SJCRH30 (cell line): ENCODE results near the gene FCER2. TPM values are rescaled to one million over a fixed set of nuclear protein-coding genes. Genes with fewer than 3 reads are reported as not detected.

Source experiments
- DNase-seq, 2 experiments: peaks; one replicate each; pipeline ENCODE4 v3.0.0-alpha.2; 2015 to 2020
- H3K27ac ChIP-seq: fragments of 250-450 bp; sonication (Bioruptor Pico); 2 replicates; pipeline ENCODE4 v1.5.1; 2020; ENCODE audit warnings: mild to moderate bottlenecking, moderate library complexity
- H3K27me3 ChIP-seq: fragments of 250-450 bp; sonication (Bioruptor Pico); 2 replicates; pipeline ENCODE4 v1.5.1; 2020; ENCODE audit warnings: mild to moderate bottlenecking, moderate library complexity
- H3K36me3 ChIP-seq: fragments of 250-450 bp; sonication (Bioruptor Pico); 2 replicates; pipeline ENCODE4 v1.5.1; 2020; ENCODE audit warnings: mild to moderate bottlenecking, moderate library complexity
- H3K4me1 ChIP-seq: fragments of 250-450 bp; sonication (Bioruptor Pico); 2 replicates; pipeline ENCODE4 v1.5.1; 2020; ENCODE audit warnings: mild to moderate bottlenecking, moderate library complexity
- H3K4me3 ChIP-seq: fragments of 250-450 bp; sonication (Bioruptor Pico); 2 replicates; pipeline ENCODE4 v1.5.1; 2020; ENCODE audit warnings: mild to moderate bottlenecking, moderate library complexity
- H3K9me3 ChIP-seq: fragments of 250-450 bp; sonication (Bioruptor Pico); replicated peaks from 2 replicates; pipeline ENCODE4 v1.5.1; 2020; ENCODE audit warnings: mild to moderate bottlenecking, moderate library complexity
- total RNA-seq: library from RNA; depleted of rRNA; stranded (reverse); fragments of >200 nt; shearing (Covaris generic); gene quantifications from 2 replicates; pipeline ENCODE4 v1.2.3, GENCODE V29; 2014

FCER2 gene
- total RNA-seq, 1 experiment from 2014 or later = not detected

- no peaks in the 10 kb centered on the region; the same call in 1 of the 2 replicates for H3K27me3 ChIP-seq
- DNase-seq = no peak
- no peak overlapping the region for H3K27ac ChIP-seq
- H3K4me1 ChIP-seq = no peaks in the 10 kb centered on the region
- H3K36me3 ChIP-seq = no peaks in the 10 kb centered on the region
- no peaks in the 10 kb centered on the region for H3K9me3 ChIP-seq
- no peak overlapping the region for H3K4me3 ChIP-seq
These were observed 37.4 kb upstream of the FCER2 start for GRCh38 chr19:7739211-7739755.

- no peaks in the 10 kb centered on the region for H3K36me3 ChIP-seq
- DNase-seq = no peak
- no peaks in the 10 kb centered on the region for H3K4me1 ChIP-seq
- no peak overlapping the region for H3K4me3 ChIP-seq
- no peaks in the 10 kb centered on the region; the same call in 1 of the 2 replicates for H3K27me3 ChIP-seq
- H3K9me3 ChIP-seq = no peaks in the 10 kb centered on the region
- H3K27ac ChIP-seq = no peak overlapping the region
These were observed 36.1 kb upstream of the FCER2 start for GRCh38 chr19:7738023-7738422.

GRCh38 chr19:7737215-7737614 is 35.3 kb upstream of the FCER2 start:
- DNase-seq = no peak
- no peaks in the 10 kb centered on the region for H3K4me1 ChIP-seq

GRCh38 chr19:7736148-7736547 is 34.2 kb upstream of the FCER2 start:
- Histone ChIP-seq H3K9me3 (no peaks in the 10 kb centered on the region), H3K4me3 (no peak overlapping the region), H3K4me1 (no peaks in the 10 kb centered on the region), H3K27me3 (no peaks in the 10 kb centered on the region; the same call in 1 of the 2 replicates), H3K27ac (no peak overlapping the region), H3K36me3 (no peaks in the 10 kb centered on the region)
- no peak for DNase-seq

More at GRCh38 chr19:7737215-7737614, 35.3 kb upstream of the FCER2 start:
- Histone ChIP-seq H3K27ac (no peak overlapping the region), H3K36me3 (no peaks in the 10 kb centered on the region), H3K4me3 (no peak overlapping the region), H3K9me3 (no peaks in the 10 kb centered on the region), H3K27me3 (no peaks in the 10 kb centered on the region; the same call in 1 of the 2 replicates)

DNA sequence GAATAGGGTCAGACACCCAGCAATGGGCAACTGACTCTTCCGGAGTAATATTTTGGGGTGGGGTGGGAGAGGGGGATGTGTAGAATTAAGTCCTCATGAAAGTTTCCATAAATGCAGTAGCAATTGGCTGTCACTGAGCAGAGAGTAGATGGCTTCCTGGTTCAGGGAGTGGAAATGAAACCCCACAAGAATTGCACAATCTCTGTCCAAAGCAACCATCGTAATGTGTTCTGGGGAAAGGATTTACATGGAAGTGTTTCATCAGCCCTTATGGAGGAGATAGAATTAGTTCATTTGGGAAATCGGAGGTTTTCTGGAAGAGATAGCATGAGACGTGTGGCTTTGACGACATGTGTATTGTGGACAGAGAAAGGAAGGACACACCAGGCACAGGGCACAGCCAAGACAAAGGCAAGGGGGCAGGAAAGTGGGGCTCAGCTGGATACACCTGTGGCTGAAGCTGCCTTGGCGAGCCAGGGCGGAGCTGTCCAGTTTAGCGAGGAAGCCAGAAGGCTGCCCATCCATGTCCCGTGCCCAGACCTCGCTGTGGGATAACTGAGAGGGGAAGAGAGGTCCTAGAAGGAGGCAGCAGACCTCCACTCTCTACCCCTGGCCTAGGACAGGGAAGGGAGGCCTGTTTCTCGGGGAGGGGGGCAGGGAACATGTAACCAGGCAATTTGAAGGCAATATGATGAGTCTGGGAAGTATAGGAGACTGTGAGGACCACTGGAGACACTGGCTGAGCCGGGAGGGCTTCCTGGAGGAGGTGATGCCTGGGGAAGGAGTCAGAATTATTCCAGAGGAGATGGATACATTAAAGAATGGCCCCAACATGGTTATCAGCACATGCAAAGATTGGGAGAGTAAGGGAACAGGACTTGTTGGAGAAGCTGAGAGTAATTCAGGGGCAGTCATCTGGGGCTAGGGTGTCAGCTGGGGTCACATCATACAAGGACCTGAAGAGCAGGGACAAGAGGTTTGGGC is 32.6 kb upstream of the FCER2 start:
- DNase-seq = no peak
- no peak overlapping the region for H3K27ac ChIP-seq
- H3K9me3 ChIP-seq = no peaks in the 10 kb centered on the region
- H3K4me3 ChIP-seq = no peak overlapping the region
- no peaks in the 10 kb centered on the region; the same call in 1 of the 2 replicates for H3K27me3 ChIP-seq
- no peaks in the 10 kb centered on the region for H3K36me3 ChIP-seq
- H3K4me1 ChIP-seq = no peaks in the 10 kb centered on the region

GRCh38 chr19:7733376-7733775 is 31.4 kb upstream of the FCER2 start:
- no peaks in the 10 kb centered on the region for H3K36me3 ChIP-seq
- no peak for DNase-seq
- H3K27ac ChIP-seq = no peak overlapping the region
- H3K4me1 ChIP-seq = no peaks in the 10 kb centered on the region
- no peak overlapping the region for H3K4me3 ChIP-seq
- H3K27me3 ChIP-seq = no peaks in the 10 kb centered on the region; the same call in 1 of the 2 replicates
- no peaks in the 10 kb centered on the region for H3K9me3 ChIP-seq

DNA sequence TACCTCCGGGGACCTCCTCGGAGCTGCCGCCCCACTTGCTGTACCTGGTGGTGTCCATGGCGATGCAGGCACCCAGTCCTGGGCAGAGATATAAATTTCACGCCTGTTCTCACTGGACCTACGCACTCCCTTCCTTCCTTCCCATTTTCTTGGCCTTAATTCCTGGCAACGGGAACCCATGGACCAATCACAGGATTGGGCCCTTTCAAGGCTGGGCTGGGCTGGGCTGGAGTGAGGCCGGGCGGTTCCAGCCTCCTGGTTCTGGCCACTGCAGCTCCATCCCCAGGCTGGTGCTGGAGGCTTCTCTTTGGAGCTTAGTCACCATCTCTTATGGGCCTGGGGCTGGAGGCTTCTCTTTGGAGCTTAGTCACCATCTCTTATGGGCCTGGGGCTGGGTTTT is 30.1 kb upstream of the FCER2 start, which contains the start of gene CLEC4G:
CLEC4G (minus strand) TSS at position 66 of the 400 bp plus-strand sequence; CDS start at position 58, 8 bp downstream.
- H3K4me1 ChIP-seq = no peaks in the 10 kb centered on the region
- no peak for DNase-seq
- H3K4me3 ChIP-seq = no peak within 1 kb of the TSS
- H3K27ac ChIP-seq = no peak within 1 kb of the TSS
- no peaks in the 10 kb centered on the region for H3K36me3 ChIP-seq
- H3K9me3 ChIP-seq = no peaks in the 10 kb centered on the region
- no peaks in the 10 kb centered on the region for H3K27me3 ChIP-seq

- H3K4me1 ChIP-seq = no peaks in the 10 kb centered on the region
- H3K36me3 ChIP-seq = no peaks in the 10 kb centered on the region
- no peaks in the 10 kb centered on the region for H3K27me3 ChIP-seq
- H3K4me3 ChIP-seq = no peak overlapping the region
- no peak for DNase-seq
- H3K9me3 ChIP-seq = no peaks in the 10 kb centered on the region
- no peak overlapping the region for H3K27ac ChIP-seq
These were observed 29.7 kb upstream of the FCER2 start for GRCh38 chr19:7731615-7732014.

DNA sequence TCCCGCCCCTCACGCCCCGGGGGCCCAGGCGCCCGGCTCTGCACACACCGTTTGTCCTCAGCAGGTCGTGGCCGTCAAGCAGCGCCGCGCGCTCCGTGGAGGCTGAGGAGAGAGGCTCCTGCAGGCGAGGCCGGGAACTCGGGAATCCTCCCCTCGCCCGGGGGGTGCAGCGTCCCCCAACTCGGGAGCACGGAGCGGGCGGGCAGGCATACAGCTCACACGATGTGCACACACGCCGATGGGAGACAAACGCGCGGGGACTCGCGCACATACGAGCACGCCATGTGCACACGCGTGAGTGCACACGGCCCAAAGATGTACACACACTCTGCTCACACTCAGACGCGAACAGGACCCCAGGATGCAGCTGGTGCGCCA is 29.3 kb upstream of the FCER2 start:
- no peak for DNase-seq
- no peak overlapping the region for H3K4me3 ChIP-seq
- no peaks in the 10 kb centered on the region for H3K4me1 ChIP-seq
- H3K27me3 ChIP-seq = no peaks in the 10 kb centered on the region
- H3K36me3 ChIP-seq = no peaks in the 10 kb centered on the region
- no peaks in the 10 kb centered on the region for H3K9me3 ChIP-seq
- H3K27ac ChIP-seq = no peak overlapping the region

- H3K27ac ChIP-seq = no peak overlapping the region
- no peaks in the 10 kb centered on the region for H3K27me3 ChIP-seq
- no peaks in the 10 kb centered on the region for H3K36me3 ChIP-seq
These were observed 28.6 kb upstream of the FCER2 start for GRCh38 chr19:7730286-7731217.

GRCh38 chr19:7729831-7730285 is 27.9 kb upstream of the FCER2 start:
- Histone ChIP-seq H3K36me3 (no peaks in the 10 kb centered on the region), H3K9me3 (no peaks in the 10 kb centered on the region), H3K27me3 (no peaks in the 10 kb centered on the region), H3K27ac (no peak overlapping the region), H3K4me1 (no peaks in the 10 kb centered on the region), H3K4me3 (no peak overlapping the region)
- no peak for DNase-seq

More at GRCh38 chr19:7730286-7731217, 28.6 kb upstream of the FCER2 start:
- Histone ChIP-seq H3K4me3 (no peak overlapping the region), H3K4me1 (no peaks in the 10 kb centered on the region), H3K9me3 (no peaks in the 10 kb centered on the region)
- DNase-seq = no peak

DNA sequence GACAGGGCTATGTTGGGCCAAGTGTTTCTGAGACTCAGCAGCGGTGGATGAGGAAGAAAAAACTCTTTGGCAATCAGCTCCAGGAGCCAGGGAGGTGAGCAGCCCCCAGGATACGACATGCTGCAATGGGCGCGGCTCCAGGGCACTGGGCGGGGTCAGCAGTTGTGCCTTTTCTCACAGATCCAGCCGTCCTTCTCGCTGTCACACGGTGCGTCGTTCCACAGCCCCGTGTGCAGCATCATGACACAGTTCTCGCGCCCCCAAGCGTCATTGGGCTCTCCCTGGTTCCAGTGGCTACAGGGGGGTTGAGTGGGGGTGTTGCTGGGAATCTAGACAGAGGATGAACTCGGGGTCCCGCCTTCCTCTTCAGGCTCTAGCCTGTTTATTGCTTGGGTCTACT is 27.3 kb upstream of the FCER2 start:
- H3K27me3 ChIP-seq = no peaks in the 10 kb centered on the region

GRCh38 chr19:7725791-7726190 is 23.9 kb upstream of the FCER2 start:
- DNase-seq = no peak
- Histone ChIP-seq H3K27me3 (no peaks in the 10 kb centered on the region), H3K36me3 (no peaks in the 10 kb centered on the region)

More for the DNA sequence above, 27.3 kb upstream of the FCER2 start:
- DNase-seq = no peak
- H3K4me3 ChIP-seq = no peak overlapping the region
- no peaks in the 10 kb centered on the region for H3K9me3 ChIP-seq
- H3K4me1 ChIP-seq = no peaks in the 10 kb centered on the region
- H3K27ac ChIP-seq = no peak overlapping the region
- H3K36me3 ChIP-seq = no peaks in the 10 kb centered on the region

GRCh38 chr19:7722231-7722651 is 20.3 kb upstream of the FCER2 start:
- no peak for DNase-seq

More at GRCh38 chr19:7725791-7726190, 23.9 kb upstream of the FCER2 start:
- H3K9me3 ChIP-seq = no peaks in the 10 kb centered on the region
- no peak overlapping the region for H3K4me3 ChIP-seq
- no peaks in the 10 kb centered on the region for H3K4me1 ChIP-seq
- H3K27ac ChIP-seq = no peak overlapping the region

More at GRCh38 chr19:7722231-7722651, 20.3 kb upstream of the FCER2 start:
- H3K4me1 ChIP-seq = no peaks in the 10 kb centered on the region
- no peaks in the 10 kb centered on the region for H3K9me3 ChIP-seq
- no peak overlapping the region for H3K4me3 ChIP-seq
- no peak overlapping the region for H3K27ac ChIP-seq
- H3K36me3 ChIP-seq = no peaks in the 10 kb centered on the region
- no peaks in the 10 kb centered on the region for H3K27me3 ChIP-seq
